ENCODE measurements around the gene OGFOD3. TPM values are rescaled to one million over a fixed set of nuclear protein-coding genes. Genes with fewer than 3 reads are reported as not detected.
"Not testable (repeated sequence)": the region's sequence is repeated elsewhere in the genome, so short reads cannot be mapped to it uniquely, and the experiment has no call there.

OGFOD3 gene
- total RNA-seq, 1 experiment from 2014 or later: 31.0 TPM

DNA sequence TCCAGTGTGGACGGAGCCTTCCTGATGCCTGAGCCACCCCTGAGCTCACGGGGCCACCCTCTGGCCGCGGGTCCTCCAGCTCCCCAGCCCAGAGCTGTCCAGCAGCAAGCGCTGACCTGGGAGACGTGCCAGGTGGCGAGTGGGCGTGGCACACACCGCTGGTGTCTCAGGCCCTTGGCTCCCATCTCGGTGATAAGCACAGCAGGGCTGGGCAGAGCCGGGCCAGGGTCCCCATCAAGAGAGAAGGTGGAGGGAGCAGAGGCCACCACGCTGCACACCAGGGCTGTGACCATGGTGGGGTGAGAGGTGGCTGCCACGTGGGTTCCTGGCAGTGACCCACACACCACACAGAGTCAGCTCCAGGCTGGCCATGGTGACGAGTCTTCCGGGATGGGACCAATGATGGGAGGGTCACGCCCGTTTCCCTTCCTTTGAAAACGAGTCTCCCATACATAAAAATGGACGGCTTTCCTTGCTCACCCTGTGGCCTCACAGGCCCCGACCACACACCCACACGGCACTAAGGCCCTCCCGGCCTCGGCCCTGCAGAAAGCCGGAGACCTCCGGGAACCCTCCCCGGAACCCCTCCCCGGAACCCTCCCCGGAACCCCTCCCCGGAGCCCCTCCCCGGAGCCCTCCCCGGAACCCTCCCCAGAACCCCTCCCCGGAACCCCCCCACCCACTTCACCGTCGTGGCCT is 30.0 kb downstream of the OGFOD3 start:
- DNase-seq (ENCODE audit: low read depth): peak; percentile 51

DNA sequence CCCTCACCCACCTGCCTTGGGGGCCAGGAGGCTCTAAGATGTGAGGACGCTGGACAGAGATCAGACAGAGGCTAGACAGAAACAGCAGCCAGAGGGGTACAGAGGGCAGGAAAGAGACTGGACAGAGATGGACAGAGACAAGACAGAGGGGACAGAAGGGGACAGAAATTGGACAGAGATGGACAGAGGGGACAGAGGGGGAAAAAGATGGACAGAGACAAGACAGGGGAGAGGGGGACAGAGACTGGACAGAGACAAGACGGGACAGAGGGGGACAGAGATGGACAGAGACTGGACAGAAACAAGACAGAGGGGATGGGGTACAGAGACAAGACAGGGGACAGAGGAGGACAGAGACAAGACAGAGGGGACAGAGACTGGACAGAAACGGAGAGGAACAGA is 30.7 kb downstream of the OGFOD3 start:
- no peak for DNase-seq (ENCODE audit: low read depth)

DNA sequence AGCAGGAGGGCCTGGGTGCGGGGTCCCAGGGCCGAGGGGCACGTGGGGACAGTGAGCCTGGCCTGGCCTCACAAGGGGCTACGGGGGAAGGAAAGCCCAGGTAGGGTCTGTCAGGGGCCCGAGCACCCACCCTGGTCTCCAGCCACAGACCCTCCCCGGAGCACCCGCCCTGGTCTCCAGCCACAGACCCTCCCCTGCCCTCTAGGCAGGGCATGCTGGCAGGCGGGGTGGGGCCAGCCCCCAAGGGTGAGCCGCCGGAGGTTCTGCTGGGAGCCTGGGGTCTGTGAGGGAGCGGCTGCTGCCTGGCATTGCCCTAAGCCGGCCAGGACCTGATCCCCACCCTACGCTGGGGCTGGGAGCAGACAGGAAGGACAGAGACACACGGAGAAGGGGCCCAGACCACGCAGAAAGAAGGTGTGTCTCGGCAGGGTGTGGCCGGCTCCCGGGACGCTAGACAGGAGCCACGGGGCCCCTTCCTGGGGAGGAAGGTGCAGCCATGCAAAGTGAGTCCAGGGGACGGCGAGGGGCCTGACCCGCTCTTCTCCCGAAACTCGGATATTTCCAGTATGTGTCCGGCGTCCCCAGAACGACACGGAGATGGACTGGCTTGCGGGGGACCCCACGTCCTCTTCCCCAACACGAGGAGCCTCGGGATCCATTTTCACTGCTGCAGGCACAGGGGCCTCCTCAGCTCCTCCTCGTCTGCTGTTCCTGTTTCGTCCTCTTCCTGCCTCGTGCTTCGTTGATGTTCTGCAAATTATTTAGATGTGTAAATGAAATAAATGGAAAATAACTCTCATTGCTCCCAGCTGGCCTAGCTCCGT is 31.3 kb downstream of the OGFOD3 start:
- no peak for DNase-seq (ENCODE audit: low read depth)

DNA sequence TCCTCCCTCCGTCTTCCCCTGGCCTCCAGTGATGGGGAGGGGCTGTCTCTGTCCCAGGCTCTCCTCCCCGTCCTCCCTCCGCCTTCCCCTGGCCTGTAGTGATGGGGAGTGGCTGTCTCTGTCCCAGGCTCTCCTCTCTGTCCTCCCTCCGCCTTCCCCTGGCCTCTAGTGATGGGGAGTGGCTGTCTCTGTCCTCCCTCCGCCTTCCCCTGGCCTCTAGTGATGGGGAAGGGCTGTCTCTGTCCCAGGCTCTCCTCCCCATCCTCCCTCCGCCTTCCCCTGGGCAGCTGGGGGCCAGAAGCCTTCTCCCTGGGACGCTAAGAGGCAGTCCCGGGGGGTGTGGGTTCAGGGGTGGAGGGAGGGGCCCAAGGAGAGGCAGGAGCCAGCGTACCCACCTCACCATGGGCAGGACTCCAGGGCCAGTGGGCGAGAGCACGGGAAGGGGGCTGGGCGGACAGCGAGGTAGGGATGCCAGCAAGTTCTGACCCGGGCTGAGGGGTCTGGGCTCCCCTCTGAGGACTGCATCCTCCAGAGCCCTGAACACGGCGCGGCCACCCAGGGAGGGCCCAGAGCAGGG is 32.0 kb downstream of the OGFOD3 start:
- no peak for DNase-seq (ENCODE audit: low read depth)

DNA sequence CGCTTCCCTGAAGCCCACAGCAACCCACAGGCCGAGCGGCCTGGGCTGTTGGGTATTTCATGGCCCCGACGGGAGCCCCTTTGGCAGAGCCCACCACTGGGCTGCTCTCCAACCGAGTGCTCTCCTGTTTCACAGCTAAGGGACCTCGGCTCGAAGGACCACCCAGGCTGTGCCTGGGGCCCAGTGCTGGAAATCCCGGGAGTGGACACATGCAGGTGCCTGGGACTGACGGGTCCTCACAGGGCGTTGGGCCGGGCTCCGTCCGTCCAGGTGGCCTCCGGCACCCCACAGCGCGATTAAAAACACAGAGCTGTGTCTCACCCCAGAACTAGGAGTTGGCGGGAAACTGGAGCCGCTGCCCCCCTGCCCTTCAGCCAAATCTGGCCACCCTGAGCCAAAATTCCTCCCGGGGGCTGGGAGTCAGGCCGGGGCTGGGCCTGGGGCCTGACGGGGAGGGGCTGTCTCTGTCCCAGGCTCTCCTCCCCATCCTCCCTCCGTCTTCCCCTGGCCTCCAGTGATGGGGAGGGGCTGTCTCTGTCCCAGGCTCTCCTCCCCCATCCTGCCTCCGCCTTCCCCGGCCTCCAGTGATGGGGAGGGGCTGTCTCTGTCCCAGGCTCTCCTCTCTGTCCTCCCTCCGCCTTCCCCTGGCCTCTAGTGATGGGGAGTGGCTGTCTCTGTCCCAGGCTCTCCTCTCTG is 32.7 kb downstream of the OGFOD3 start:
- DNase-seq (ENCODE audit: low read depth): no peak

DNA sequence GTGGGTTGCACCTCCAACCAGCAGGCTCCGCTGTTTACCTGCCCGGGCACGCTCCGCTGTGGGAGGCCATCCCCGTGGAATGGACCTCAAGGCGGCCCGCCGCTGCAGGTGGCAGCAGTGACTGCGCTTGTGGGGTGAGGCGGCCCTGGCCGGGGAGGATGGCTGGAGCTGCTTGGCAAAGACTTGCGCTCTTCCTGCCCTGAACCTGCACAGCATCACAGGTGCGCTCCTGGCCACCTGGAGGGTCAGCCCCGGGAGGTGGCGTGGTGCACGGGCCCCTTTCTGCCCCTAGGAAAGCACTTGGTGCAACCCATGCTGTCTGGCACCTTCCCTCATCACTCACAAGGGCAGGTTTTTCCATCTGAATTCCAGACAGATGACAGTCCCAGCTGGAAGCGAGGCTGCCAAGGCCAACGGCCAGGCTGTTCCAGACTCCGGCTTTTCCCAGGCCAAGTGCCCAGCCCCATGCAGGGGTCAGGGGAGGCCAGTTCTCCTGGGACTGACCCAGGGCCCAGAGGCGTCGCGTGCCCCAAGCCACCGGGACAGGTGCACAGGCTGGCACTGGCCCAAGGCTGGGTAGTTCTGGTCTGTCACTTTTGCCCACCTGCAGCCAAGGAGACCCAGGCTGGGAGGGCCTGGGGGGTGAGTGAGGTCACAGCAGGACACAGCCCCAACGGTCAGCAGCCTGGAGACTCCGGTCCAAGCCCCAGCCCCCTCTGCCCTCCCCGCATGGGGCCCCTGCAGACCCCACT is 33.5 kb downstream of the OGFOD3 start:
- DNase-seq (ENCODE audit: low read depth): peak; percentile 24

DNA sequence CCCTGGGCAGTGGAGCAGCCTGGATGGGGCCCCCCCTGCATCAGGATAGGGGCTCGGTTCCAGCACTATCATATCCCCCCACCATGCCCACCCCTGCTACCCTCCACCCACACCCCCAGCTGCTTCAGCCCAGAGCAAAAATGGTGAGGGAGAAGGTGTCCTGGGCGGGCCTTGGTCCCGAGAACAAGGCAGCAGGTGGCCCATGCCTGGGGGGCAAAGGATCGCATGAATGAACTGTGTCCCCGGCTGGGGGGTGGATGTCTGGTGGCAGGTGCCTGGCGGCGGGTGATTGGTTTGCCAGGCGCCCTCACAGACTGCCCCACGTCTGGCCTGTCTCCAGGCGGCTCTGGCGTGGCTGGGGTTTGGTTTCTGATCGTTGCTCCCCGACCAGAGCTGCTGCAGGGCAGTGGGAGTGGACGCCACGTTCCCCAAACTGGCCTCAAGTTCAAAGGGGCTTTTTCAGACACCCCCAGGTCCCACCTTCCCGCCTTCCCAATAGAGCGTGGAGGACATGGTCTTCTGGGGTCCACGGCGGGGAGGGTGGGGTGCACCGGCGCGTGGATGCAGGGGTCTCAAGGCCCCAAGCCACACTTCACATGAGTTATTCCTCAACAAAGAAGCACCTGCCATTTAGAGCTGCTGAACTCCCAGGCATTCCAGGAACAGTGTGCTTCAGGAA is 34.2 kb downstream of the OGFOD3 start:
- DNase-seq (ENCODE audit: low read depth): no peak

DNA sequence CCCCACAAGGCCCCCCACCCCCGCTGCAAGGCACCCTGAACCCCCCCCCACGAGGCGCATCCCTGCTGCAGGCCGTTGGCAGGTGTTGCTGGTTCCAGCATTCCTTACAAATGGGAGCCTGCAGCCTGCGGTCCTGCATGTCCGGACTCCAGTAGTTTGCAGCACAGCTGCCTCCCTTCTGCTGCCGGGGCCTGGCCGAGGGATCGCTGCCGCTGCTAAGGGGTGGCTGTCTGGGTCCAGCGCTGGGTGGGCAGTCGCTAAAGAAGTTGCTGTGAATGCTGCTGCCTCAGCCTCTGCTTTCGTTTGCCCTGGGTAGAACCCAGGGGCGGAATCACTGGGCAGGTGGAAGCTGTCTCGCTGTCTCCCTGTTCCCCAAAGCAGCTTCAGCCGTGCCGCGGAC is 35.0 kb downstream of the OGFOD3 start:
- no peak for DNase-seq (ENCODE audit: low read depth)

DNA sequence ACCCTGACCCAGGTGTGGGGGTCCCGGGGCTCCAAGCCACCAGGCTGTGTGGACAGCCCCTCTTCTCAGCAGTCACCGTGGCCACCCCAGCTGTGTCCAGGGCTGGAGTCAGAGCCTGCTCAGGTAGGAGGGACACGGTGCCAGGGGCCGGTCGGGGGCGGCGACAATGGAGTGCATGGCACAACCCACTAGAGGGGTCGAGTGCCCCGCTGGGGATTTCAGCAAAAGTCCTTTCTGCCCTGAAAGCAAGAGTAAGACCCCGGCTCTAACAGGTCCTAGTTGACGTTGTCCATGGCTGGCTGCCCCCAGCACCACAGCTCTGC is 35.5 kb downstream of the OGFOD3 start:
- no peak for DNase-seq (ENCODE audit: low read depth)

DNA sequence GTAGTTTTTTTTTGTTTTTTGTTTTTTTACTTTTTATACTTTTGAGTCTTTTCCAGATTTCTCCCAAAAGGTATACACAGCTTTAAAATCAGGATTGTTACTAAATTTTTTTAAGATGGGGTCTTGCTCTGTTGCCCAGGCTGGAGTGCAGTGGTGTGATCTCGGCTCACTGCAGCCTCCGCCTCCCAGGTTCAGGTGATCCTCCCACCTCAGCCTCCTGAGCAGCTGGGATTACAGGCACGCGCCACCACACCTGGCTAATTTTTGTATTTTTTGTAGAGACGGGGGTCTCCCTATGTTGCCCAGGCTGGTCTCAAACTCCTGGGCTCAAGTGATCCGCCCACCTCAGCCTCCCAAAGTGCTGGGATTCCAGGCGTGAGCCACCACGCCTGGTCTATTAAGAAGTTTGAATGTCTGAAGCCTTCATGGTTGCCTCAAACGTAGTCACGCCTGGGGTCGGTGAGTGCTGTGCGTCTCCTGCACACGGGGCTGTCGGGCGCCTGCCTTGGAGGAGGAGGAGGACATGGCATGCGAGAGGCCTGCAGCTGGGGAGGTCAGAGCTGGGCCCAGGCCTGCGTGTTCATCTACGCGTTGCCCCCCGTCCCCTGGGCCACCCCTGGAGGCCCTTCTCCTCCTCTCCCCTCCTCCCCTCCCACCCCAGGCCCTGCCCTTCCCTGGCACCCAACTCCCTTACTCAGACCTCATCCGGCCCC is 36.0 kb downstream of the OGFOD3 start:
- not testable (repeated sequence) for DNase-seq (ENCODE audit: low read depth)

DNA sequence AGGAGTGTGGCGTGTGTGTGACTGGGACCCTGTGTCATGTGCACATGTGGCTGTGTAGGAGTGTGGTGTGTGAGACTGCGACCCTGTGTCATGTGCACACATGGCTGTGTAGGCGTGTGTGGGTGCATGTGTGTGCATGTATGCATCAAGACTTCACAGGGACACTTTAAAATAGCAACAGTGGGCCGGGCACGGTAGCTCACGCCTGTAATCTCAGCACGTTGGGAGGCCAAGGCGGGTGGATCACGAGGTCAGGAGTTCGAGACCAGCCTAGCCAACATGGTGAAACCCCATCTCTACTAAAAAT is 36.7 kb downstream of the OGFOD3 start:
- DNase-seq (ENCODE audit: low read depth): not testable (repeated sequence)

DNA sequence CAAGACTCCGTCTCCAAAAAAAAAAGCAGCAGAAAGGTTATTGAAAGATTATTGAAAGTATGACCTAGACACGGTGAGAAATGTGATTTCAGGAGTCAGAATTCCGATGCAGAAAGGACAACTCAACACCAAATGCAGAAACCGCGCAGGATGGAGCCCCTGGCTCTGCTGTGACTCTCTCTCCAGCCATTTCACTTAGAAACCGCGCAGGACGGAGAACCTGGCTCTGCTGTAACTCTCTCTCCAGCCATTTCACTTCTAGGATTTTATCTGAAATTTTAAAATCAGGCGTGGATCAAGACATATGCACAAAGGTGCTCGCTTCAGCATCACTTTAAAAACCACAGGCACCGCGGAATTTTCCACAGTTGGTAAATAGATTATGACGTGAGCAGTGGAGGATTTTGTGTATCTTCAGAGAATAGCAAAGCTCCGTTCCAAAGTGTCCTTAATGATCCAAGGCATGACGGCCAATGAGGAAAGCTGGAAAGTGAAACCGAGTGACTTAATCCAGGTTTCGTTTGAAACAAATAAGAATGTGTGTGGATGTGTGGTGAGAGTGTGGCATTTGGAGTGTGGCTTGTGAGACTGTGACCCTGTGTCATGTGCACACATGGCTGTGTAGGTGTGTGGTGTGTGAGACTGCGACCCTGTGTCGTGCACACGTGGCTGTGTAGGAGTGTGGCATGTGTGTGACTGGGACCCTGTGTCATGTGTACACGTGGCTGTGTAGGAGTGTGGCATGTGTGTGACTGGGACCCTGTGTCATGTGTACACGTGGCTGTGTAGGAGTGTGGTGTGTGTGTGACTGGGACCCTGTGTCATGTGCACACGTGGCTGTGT is 37.3 kb downstream of the OGFOD3 start:
- peak; percentile 42 for DNase-seq (ENCODE audit: low read depth)

DNA sequence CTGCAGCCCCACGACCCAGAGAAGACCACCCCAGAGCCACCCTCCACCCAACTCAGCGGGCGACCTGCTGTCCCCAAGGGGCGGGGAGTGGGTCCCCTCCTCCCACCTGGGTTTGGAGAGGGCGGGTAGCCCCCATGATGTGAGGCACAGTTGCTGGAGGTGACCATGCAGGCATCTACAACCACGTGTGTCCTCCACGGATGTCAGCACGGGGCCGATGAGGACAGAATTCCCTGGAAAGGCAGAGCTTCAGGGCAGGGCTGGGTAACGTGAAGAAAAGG is 39.7 kb downstream of the OGFOD3 start:
- no peak for DNase-seq (ENCODE audit: low read depth)

DNA sequence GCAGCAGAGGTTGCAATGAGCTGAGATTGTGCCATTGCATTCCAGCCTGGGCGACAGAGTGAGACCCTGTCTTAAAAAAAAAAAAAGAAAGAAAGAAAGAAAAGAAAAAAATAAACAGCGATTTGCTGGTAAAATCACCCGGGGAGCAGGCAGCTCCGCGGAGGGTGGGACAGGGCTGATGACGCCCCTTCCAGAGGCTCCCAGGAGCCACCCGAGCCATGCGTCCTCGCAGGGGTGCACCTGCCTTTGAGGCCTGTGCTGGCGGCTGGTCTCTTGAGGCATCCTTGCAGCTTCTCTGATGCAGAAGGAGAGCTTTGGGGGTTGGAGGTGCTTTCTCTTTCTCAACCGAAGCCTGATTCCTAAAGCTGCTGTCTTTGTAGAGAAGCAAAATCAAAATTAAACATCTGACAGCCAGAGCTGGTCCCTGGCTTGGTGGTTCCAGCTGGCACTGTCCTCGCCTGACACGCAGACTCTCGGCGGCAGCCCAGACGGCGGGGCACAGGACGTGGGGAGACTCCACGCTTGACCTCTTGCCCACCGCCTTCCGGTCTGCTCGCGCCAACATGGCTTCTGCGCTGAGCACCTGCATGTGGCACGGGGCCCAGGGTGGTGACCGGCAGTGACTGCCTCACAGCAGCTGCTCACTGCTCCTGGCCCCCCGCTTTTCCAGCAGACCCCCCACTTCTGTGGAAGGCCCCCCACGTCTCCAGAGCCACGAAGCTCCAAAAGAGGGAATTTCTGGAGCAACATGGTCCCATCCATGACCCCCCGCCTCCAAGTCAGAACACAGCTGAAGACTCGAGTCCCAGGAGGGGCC is 40.3 kb downstream of the OGFOD3 start:
- no peak for DNase-seq (ENCODE audit: low read depth)

DNA sequence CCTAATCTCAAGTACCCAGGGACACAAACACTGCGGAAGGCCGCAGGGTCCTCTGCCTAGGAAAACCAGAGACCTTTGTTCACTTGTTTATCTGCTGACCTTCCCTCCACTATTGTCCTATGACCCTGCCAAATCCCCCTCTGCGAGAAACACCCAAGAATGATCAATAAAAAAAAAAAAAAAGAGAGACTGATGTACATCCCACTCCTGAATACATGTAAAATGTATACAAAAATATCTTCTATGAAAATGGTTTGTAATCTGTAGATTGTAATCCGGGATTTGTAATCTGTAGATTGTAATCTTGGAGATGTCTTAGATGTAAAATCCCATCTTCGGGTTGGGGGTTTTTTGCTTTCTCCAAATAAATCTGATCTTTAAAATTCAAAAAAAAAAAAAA is 41.1 kb downstream of the OGFOD3 start:
- DNase-seq (ENCODE audit: low read depth): not testable (repeated sequence)

DNA sequence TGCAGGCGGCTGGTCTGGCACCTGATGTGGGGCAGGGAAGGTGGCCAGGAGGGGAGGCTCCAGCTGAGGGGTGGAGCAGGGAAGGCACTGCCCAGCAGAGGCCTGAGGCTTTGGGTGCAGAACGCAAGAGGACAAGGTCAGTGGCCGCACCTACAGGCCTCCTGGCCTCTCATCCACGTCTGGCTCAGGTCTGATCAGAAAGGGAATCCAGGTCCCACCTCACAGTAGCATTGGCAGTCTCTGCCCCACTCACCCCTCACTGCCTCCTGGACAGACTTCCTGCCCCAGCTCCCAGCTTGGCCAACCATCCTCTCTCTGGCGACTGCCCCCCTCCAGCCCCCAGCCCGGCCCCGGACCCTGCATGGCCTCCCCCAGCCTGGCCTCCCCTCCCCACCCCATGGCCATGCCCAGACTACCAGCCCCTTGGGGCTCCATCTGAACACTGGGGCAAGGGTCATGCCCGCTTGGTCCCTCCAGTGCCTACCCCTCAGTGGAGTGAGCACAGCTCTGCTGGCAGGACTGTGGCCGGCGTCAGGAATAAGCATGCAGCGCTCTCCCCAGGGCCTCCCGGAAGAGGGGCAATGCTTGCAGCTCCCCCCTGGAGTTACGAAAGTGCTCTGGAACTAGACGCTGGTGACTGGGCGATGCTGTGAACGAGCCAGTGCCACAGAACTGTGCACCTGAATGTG is 42.2 kb downstream of the OGFOD3 start:
- DNase-seq (ENCODE audit: low read depth): no peak

DNA sequence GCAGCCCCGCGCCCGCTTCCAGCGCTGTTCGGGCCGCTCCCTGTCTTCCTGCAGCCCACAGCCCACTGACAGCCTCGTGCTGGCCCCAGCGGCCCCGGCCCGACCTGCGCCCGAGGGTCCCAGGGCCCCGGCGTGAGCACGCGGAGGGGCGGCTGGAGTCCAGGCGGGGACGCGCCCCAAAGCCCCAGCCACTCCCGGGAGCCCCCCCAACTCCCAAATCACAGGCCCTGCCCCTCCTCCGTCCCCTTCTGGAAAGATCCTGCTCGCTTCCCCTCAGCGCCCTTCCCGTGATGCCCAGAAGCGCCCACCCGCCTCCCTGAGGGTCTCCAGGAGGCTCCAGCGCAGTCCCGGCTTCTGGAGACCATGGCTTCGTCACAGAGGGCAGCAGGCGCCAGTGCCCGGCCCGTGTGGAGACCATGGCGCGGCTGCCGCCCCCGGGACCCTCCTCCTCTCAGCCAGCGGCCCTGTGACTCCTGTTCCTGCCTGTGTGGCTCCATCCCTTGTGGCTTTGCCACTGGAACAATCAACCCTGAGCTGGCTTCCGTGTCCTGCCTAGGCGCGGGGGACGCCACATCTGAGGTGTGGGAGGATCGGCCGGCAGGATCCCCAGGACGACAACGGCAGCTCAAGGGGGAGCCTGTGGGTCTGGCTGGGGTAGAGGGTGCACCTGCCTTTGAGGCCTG is 42.9 kb downstream of the OGFOD3 start:
- DNase-seq (ENCODE audit: low read depth): no peak

Measured in RPMI7951 (cell line).